22Rv1 (cell line): ENCODE data around the gene YKT6.

Source experiments
- ZFX ChIP-seq: fragments of 450-650 bp; IDR thresholded peaks from 2 replicates; pipeline ENCODE4 v1.6.1; 2017; ENCODE audit warnings: antibody characterized with exemption, borderline replicate concordance
- TF ChIP-seq, protein P1 (sequence below): fragments of 450-650 bp; IDR thresholded peaks from 2 replicates; pipeline ENCODE4 v1.5.1; 2017; ENCODE audit warnings: mild to moderate bottlenecking

DNA sequence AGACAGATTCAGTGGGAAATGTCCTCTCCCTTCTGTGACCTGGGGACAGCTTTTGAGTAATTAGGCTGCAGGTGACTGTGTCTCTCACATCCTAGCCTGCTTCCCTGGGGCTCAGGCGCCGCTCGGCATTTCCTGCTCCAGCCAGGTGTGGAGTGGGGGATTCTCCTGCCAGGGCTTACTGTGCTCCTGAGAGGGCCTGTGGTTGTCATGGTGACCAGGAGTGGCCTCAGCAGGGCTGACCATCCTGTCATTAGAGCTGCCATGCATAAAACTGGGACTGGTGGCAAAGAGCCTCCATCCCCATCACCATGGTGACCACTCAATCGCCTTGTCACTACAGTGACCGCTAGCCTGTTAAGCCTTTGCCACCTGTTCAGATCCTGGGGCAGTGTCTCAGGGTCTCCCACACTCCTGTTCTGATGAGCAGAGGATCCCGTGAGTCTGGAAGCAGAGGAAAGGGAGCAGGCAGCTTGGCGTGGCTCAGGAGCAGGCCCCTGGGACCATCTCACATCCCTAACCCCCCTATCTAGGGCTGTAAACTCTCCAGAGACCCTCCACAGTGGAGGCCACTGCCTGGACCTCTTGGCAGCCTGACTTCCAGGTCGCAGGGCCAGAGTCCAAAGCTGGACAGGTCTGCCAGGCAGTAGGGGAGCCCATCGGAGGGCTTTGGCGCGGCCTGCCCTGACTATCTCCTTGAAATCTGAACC, 11.3 kb upstream of the YKT6 start, which contains the start of gene GCK:
- TF ChIP-seq, protein P1, sequence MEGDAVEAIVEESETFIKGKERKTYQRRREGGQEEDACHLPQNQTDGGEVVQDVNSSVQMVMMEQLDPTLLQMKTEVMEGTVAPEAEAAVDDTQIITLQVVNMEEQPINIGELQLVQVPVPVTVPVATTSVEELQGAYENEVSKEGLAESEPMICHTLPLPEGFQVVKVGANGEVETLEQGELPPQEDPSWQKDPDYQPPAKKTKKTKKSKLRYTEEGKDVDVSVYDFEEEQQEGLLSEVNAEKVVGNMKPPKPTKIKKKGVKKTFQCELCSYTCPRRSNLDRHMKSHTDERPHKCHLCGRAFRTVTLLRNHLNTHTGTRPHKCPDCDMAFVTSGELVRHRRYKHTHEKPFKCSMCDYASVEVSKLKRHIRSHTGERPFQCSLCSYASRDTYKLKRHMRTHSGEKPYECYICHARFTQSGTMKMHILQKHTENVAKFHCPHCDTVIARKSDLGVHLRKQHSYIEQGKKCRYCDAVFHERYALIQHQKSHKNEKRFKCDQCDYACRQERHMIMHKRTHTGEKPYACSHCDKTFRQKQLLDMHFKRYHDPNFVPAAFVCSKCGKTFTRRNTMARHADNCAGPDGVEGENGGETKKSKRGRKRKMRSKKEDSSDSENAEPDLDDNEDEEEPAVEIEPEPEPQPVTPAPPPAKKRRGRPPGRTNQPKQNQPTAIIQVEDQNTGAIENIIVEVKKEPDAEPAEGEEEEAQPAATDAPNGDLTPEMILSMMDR: no peak
- no peak for TF ChIP-seq ZFX
